Hepatocyte (in vitro differentiated cells): ENCODE data around the gene PSD.

Experiments
- EZH2 ChIP-seq: fragments of 200-600 bp; sonication (generic); IDR thresholded peaks from 2 replicates; pipeline ENCODE4 v1.6.1; 2016; ENCODE audit warnings: antibody characterized with exemption, mild to moderate bottlenecking, borderline replicate concordance
- EZH2phosphoT487 ChIP-seq: fragments of 200-600 bp; sonication (generic); IDR thresholded peaks from one replicate; pipeline ENCODE4 v1.6.1; 2018; ENCODE audit warnings: antibody characterized with exemption, mild to moderate bottlenecking, low read depth, moderate library complexity; ENCODE audit not compliant: unreplicated experiment, severe bottlenecking
- TF ChIP-seq, protein P1 (sequence below): fragments of 200-600 bp; sonication (generic); IDR thresholded peaks from 2 replicates; pipeline ENCODE4 v1.5.1; 2016; ENCODE audit warnings: antibody characterized with exemption, mild to moderate bottlenecking; ENCODE audit not compliant: poor library complexity

DNA sequence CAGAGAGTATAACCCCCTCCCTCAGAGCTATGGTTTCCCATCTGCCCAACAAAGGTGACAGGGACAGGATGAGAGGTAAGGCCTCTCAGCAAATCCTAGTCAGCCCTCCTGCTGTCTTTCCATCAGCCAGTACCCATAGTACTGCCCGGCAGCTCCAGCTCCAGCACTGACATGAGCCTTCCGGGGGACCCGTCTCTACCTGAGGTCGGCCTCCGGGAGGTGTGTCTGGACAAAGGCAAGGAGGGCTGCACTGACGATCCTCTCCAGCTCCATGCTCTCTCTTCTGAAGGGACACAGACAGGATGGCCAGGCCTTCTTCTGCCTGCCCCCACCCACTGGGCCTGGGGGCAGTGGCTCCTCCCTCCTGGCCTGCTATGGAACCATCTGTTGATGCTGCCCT lies 6.3 kb upstream of the PSD start:
- TF ChIP-seq, protein P1, sequence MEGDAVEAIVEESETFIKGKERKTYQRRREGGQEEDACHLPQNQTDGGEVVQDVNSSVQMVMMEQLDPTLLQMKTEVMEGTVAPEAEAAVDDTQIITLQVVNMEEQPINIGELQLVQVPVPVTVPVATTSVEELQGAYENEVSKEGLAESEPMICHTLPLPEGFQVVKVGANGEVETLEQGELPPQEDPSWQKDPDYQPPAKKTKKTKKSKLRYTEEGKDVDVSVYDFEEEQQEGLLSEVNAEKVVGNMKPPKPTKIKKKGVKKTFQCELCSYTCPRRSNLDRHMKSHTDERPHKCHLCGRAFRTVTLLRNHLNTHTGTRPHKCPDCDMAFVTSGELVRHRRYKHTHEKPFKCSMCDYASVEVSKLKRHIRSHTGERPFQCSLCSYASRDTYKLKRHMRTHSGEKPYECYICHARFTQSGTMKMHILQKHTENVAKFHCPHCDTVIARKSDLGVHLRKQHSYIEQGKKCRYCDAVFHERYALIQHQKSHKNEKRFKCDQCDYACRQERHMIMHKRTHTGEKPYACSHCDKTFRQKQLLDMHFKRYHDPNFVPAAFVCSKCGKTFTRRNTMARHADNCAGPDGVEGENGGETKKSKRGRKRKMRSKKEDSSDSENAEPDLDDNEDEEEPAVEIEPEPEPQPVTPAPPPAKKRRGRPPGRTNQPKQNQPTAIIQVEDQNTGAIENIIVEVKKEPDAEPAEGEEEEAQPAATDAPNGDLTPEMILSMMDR = no peak
- TF ChIP-seq EZH2 (no peak), EZH2phosphoT487 (no peak)
